Fibroblast of skin of scalp (primary cell): ENCODE data around the gene IL10.

ENCODE experiments used
- DNase-seq: peaks from one replicate; pipeline ENCODE4 v3.0.0-alpha.2; 2013

Gene IL10

GRCh38 chr1:206734499-206735142 is 37.7 kb downstream of the IL10 start:
- DNase-seq: peak; percentile 27

GRCh38 chr1:206732992-206733391 is 39.3 kb downstream of the IL10 start:
- no peak for DNase-seq

DNA sequence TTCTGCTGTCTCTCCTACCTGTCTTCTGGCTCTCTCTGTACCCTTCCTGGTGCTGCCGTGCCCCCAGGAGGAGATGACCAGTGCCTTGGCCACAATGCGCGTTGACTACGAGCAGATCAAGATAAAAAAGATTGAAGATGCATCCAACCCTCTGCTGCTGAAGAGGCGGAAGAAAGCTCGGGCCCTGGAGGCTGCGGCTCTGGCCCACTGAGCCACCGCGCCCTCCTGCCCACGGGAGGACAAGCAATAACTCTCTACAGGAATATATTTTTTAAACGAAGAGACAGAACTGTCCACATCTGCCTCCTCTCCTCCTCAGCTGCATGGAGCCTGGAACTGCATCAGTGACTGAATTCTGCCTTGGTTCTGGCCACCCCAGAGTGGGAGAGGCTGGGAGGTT is 39.8 kb downstream of the IL10 start:
- DNase-seq: no peak

DNA sequence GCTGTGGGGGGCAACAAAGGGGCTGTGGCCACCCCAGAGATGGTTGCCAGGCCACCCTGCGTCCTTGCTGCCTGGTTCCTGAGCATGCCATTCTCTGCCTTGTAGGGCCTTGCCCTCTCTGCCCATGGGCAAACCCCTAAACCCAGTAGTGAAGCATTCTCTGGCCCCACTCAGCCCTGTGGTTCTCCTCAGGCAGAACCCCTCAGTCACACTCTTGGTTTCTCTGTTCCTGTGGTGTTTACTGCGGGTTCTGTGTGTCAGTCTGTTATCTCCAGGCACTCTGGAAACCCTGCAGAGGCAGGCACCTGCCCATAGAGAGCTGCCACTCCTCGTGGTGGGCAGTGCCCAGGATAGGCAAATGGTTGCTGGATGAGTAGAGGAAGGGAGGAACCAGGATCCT is 42.8 kb downstream of the IL10 start:
- no peak for DNase-seq

GRCh38 chr1:206729050-206729449 is 43.2 kb downstream of the IL10 start:
- DNase-seq: no peak

GRCh38 chr1:206728697-206728987 is 43.7 kb downstream of the IL10 start:
- DNase-seq: no peak

- no peak for DNase-seq
These were observed 44.2 kb downstream of the IL10 start for GRCh38 chr1:206727981-206728696.

GRCh38 chr1:206725109-206725963 is 47.0 kb downstream of the IL10 start:
- no peak for DNase-seq

- DNase-seq: peak; percentile 74
These were observed 48.4 kb downstream of the IL10 start for GRCh38 chr1:206723805-206724472.

DNA sequence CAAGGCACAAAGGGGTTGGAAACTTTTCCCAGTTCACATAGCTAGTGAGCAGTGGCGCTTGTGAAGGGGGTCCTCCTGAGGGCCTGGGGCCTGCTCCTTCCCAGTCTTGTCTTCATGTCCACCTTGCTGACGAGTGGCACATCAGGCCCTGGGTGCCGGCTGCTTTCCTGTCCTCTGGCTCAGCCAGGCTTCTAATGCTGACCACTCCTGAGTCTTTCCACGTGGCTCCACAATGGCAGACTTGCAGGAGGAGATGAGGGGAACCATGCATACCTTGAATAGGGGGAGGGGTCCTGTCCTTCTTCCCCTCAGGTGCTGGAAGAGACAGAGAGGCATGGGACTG is 48.9 kb downstream of the IL10 start:
- no peak for DNase-seq

GRCh38 chr1:206722751-206723461 is 49.4 kb downstream of the IL10 start:
- peak; percentile 48 for DNase-seq

DNA sequence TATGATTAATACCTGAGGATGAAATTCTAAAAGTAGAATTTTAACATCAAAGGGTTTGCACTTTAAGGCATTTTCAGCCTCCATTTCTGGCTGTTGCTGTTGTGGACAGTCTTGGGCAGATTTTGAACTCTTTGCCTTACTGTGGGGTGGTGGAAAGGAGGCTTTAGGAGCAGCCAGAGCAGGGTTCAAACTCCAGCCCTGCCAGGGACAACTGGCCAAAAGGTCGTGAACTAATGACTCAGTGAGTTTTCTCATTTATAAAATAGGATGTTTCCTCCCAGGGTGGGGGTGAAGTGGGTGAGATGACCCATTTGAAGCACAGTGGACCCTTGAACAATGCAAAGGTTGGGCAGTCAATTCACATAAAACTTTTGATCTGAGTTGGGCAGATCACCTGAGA is 50.8 kb downstream of the IL10 start:
- DNase-seq: no peak

- DNase-seq: no peak
These were observed 53.0 kb downstream of the IL10 start for GRCh38 chr1:206719169-206719839.

GRCh38 chr1:206717674-206717989 is 54.7 kb downstream of the IL10 start:
- DNase-seq: no peak
